ENCODE data around the gene ABRAXAS1. TPM values are rescaled to one million over a fixed set of nuclear protein-coding genes. Genes with fewer than 3 reads are reported as not detected.

Gene ABRAXAS1
- total and polyA plus RNA-seq, 2 of the 13 experiments (the other 11 are each of a cell fraction or from before 2014, with no cell fraction given): 14.1 to 14.7 TPM

DNA sequence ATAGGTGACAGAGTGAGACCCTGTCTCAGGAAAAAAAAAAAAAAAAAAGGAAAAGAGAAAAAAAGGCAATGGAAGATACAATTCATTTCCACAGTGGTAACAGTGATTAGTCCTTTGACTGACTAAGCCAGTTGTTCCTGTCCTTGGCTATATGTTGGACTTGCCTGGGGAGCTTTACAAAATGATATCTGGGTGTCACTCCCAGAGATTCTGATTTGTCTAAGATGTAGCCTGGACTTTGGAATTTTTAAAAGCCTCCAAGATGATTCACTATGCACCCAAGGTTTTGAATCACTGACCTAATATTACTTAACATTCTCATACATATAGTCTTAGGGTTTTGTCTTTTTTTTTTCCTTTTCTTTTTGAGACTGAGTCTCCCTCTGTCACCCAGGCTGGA, 46.2 kb downstream of the ABRAXAS1 start:
- POLR2A ChIA-PET: interaction anchor here (0.6 kb wide), 1 partner anchor 1032 kb away, joined by 3 read pairs; no protein-coding TSS in a partner anchor
- no peaks in the 10 kb centered on the region for H3K4me1 ChIP-seq (ENCODE audit: insufficient read depth, low read length)
- H2AFZ ChIP-seq (ENCODE audit: low read length): no peak overlapping the region
- no TSS peak for BruUV-seq (replicated peaks)
- no peaks in the 10 kb centered on the region for H3K79me2 ChIP-seq (ENCODE audit: insufficient read depth, low read length)
- FAIRE-seq (no peak), ATAC-seq (no peak), DNase-seq (ENCODE audit: low spot score) (no peak)
- H3K9ac ChIP-seq (ENCODE audit: insufficient read depth, low read depth, low read length): no peak overlapping the region
- TF ChIP-seq ZNF224 (CRISPR knock-in tag; IDR thresholded peaks at IDR 0.05) (no peak), ZNF841 (CRISPR knock-in tag; IDR thresholded peaks at IDR 0.05; ENCODE audit: borderline replicate concordance) (no peak), NCOA2 (CRISPR knock-in tag; IDR thresholded peaks at IDR 0.05) (no peak), HMGA1 (CRISPR knock-in tag; conservative IDR thresholded peaks at IDR 0.05) (no peak), ZNF569 (CRISPR knock-in tag; IDR thresholded peaks at IDR 0.05; ENCODE audit: borderline replicate concordance) (no peak), ZNF660 (CRISPR knock-in tag; IDR thresholded peaks at IDR 0.05; ENCODE audit: borderline replicate concordance, low read depth) (no peak), ZSCAN30 (CRISPR knock-in tag; IDR thresholded peaks at IDR 0.05) (no peak), ZNF367 (CRISPR knock-in tag; IDR thresholded peaks at IDR 0.05; ENCODE audit: borderline replicate concordance) (no peak), KDM3A (CRISPR knock-in tag; IDR thresholded peaks at IDR 0.05; ENCODE audit: low read depth) (no peak)
- H3K9me3 ChIP-seq (ENCODE audit: low read length): no peaks in the 10 kb centered on the region
- peaks cover 0 to 1% of the 10 kb centered on the region in 2 experiments; a peak in 2 of 5 replicates for H3K36me3 ChIP-seq (replicated peaks in 1 of 2; ENCODE audit: control insufficient read depth in 1 of 2, insufficient read depth in 2 of 2, low read length in 2 of 2)
- CTCF ChIA-PET (ENCODE audit: low intra/inter-chr PET ratio, low total read pairs): no interaction called here
- H3K27ac ChIP-seq (ENCODE audit: extremely low read length, insufficient read depth, low read length): no peak overlapping the region
- no peak overlapping the region for H3K4me3 ChIP-seq (replicated peaks in 1 of 3; ENCODE audit: insufficient read depth in 1 of 3, low read depth in 2 of 3, low read length in 3 of 3)
- intact Hi-C loops (cut with micrococcal nuclease; ENCODE audit: unreplicated experiment) (no loop called here), in situ Hi-C loops (cut with HindIII; ENCODE audit: extremely low pct_ligation_motif_present, low pct_unique_long_range_greater_than_20kb) (no loop called here)
- H4K20me1 ChIP-seq (ENCODE audit: insufficient read depth, low read length): no peaks in the 10 kb centered on the region
- no peak overlapping the region for H3K4me2 ChIP-seq (ENCODE audit: low read depth, low read length)
- H3K27me3 ChIP-seq (ENCODE audit: control insufficient read depth in 1 of 2, insufficient read depth in 2 of 2, low read length in 2 of 2): no peaks in the 10 kb centered on the region; a peak in 1 of 5 replicates

DNA sequence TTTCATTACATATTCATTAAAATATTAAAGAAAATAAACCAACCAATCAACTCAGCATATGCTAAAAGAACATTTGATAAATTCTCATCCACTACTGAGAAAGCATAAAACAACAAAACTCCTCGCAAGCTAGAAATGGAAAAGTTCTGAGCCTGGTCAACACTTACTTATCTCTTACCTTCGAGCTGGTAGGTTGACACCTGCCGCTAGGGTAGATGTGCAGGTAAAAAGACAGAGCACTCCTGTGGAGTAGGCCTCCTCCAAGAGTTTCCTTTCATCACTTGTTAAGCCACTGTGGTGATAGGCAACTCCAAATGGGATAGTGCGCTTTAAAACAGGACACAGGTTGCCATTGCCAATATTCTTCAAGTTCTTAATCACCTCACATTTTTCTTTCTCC, 48.2 kb downstream of the ABRAXAS1 start:
- H3K9ac ChIP-seq (ENCODE audit: insufficient read depth, low read depth, low read length): no peak overlapping the region
- CTCF ChIA-PET (ENCODE audit: low intra/inter-chr PET ratio, low total read pairs): no interaction called here
- in situ Hi-C loops (cut with HindIII; ENCODE audit: extremely low pct_ligation_motif_present, low pct_unique_long_range_greater_than_20kb) (no loop called here), intact Hi-C loops (cut with micrococcal nuclease; ENCODE audit: unreplicated experiment) (no loop called here)
- no peak overlapping the region for H3K27ac ChIP-seq (ENCODE audit: extremely low read length, insufficient read depth, low read length)
- BruUV-seq (replicated peaks): no TSS peak
- H3K27me3 ChIP-seq (ENCODE audit: control insufficient read depth in 1 of 2, insufficient read depth in 2 of 2, low read length in 2 of 2): no peaks in the 10 kb centered on the region; a peak in 1 of 5 replicates
- 97% methylated on average over 4 of the region's 4 CpGs for WGBS (ENCODE audit: low lambda C conversion rate)
- no peak for TF ChIP-seq ELF3 (CRISPR knock-in tag; IDR thresholded peaks at IDR 0.05)
- TF ChIP-seq, protein P1, sequence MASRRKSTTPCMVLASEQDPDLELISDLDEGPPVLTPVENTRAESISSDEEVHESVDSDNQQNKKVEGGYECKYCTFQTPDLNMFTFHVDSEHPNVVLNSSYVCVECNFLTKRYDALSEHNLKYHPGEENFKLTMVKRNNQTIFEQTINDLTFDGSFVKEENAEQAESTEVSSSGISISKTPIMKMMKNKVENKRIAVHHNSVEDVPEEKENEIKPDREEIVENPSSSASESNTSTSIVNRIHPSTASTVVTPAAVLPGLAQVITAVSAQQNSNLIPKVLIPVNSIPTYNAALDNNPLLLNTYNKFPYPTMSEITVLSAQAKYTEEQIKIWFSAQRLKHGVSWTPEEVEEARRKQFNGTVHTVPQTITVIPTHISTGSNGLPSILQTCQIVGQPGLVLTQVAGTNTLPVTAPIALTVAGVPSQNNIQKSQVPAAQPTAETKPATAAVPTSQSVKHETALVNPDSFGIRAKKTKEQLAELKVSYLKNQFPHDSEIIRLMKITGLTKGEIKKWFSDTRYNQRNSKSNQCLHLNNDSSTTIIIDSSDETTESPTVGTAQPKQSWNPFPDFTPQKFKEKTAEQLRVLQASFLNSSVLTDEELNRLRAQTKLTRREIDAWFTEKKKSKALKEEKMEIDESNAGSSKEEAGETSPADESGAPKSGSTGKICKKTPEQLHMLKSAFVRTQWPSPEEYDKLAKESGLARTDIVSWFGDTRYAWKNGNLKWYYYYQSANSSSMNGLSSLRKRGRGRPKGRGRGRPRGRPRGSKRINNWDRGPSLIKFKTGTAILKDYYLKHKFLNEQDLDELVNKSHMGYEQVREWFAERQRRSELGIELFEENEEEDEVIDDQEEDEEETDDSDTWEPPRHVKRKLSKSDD (CRISPR knock-in tag; IDR thresholded peaks at IDR 0.05; ENCODE audit: low read depth): no peak
- no peaks in the 10 kb centered on the region for H3K9me3 ChIP-seq (ENCODE audit: low read length)
- H3K4me1 ChIP-seq (ENCODE audit: insufficient read depth, low read length): no peaks in the 10 kb centered on the region
- H2AFZ ChIP-seq (ENCODE audit: low read length): no peak overlapping the region
- H3K4me3 ChIP-seq (replicated peaks in 1 of 3; ENCODE audit: insufficient read depth in 1 of 3, low read depth in 2 of 3, low read length in 3 of 3): no peak overlapping the region
- H4K20me1 ChIP-seq (ENCODE audit: insufficient read depth, low read length): no peaks in the 10 kb centered on the region
- DNase-seq (ENCODE audit: low spot score): no peak
- H3K36me3 ChIP-seq (replicated peaks in 1 of 2; ENCODE audit: control insufficient read depth in 1 of 2, insufficient read depth in 2 of 2, low read length in 2 of 2): no peaks in the 10 kb centered on the region; a peak in 1 of 5 replicates
- H3K4me2 ChIP-seq (ENCODE audit: low read depth, low read length): no peak overlapping the region
- POLR2A ChIA-PET: no interaction called here
- ATAC-seq: no peak
- no peak for FAIRE-seq
- no peaks in the 10 kb centered on the region for H3K79me2 ChIP-seq (ENCODE audit: insufficient read depth, low read length)

All from HepG2 (cell line).